Bronchial epithelial cell (primary cell): ENCODE results near the gene MAPK8IP1. TPM values are rescaled to one million over a fixed set of nuclear protein-coding genes. Genes with fewer than 3 reads are reported as not detected.

Experiments
- DNase-seq: peaks from one replicate; pipeline ENCODE4 v3.0.0-alpha.2; 2010; ENCODE audit warnings: low read depth
- FAIRE-seq: peaks from 2 replicates; lab custom pipeline; 2011; peaks lifted over from hg19 to GRCh38; lab: Jason Lieb, UNC
- H3K27me3 ChIP-seq: 2 replicates; pipeline ENCODE4 v1.5.1; 2011; ENCODE audit warnings: low read length; ENCODE audit not compliant: control insufficient read depth, insufficient read depth
- H3K36me3 ChIP-seq: 2 replicates; pipeline ENCODE4 v1.5.1; 2011; ENCODE audit warnings: low read length; ENCODE audit not compliant: control insufficient read depth, insufficient read depth
- H3K4me3 ChIP-seq: 2 replicates; pipeline ENCODE4 v1.5.1; 2011; ENCODE audit warnings: mild to moderate bottlenecking, low read depth, low read length, control low read depth
- total RNA-seq: library from RNA; depleted of rRNA; stranded (reverse); fragments of >200 nt; gene quantifications from 2 replicates; pipeline ENCODE4 v1.2.1, GENCODE V29; 2014
- TF ChIP-seq, protein P1 (sequence below): IDR thresholded peaks from 2 replicates; pipeline ENCODE4 v1.5.1; 2011; ENCODE audit warnings: mild to moderate bottlenecking, moderate library complexity, low read length, control low read depth, inconsistent platforms; ENCODE audit not compliant: insufficient read depth, severe bottlenecking

MAPK8IP1 gene
- total RNA-seq, 1 donor from 2014 or later: 0.26 TPM

DNA sequence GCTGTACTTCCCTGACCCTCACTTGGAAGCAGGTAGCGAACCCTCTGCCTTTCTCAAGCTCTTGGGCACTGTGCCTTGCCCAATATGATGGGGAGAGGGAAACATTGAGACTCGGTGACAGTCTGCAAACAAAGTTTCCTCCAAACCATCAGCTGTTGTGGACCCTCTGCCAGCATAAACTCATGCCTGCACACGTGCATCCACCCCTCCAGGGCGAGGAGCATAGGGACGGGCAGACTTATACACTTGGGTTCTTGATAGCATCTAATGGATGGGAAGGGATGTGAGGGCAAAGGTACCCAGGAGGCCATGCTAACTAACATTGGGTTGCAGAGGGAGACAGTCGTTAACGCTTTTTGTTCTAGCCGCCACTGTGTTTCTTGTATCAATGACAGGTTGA, 8.2 kb upstream of the MAPK8IP1 start:
- TF ChIP-seq, protein P1, sequence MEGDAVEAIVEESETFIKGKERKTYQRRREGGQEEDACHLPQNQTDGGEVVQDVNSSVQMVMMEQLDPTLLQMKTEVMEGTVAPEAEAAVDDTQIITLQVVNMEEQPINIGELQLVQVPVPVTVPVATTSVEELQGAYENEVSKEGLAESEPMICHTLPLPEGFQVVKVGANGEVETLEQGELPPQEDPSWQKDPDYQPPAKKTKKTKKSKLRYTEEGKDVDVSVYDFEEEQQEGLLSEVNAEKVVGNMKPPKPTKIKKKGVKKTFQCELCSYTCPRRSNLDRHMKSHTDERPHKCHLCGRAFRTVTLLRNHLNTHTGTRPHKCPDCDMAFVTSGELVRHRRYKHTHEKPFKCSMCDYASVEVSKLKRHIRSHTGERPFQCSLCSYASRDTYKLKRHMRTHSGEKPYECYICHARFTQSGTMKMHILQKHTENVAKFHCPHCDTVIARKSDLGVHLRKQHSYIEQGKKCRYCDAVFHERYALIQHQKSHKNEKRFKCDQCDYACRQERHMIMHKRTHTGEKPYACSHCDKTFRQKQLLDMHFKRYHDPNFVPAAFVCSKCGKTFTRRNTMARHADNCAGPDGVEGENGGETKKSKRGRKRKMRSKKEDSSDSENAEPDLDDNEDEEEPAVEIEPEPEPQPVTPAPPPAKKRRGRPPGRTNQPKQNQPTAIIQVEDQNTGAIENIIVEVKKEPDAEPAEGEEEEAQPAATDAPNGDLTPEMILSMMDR: no peak
- FAIRE-seq: no peak
- Histone ChIP-seq H3K36me3 (peaks cover 6% of the 10 kb centered on the region), H3K27me3 (no peaks in the 10 kb centered on the region), H3K4me3 (no peak overlapping the region)
- no peak for DNase-seq

DNA sequence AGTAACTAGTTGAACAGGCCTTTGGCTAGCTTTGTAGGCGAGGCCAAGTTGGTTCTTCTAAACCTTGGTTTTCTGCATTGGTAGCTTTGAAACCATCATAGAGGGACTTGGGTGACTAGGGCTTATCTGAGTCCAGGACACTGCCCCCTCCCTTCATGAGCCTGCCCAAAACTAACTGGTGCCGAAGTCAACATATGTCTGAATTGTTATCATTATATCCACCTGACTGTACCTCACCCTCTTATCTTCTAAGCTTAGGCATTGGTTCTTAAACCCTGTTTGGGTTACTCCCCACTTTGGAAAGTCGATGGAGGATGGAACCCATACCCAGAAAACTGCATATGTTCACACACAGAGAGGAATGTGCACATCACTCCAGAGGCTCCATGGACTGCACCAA, 7.6 kb upstream of the MAPK8IP1 start:
- no peaks in the 10 kb centered on the region for H3K27me3 ChIP-seq
- FAIRE-seq (no peak), DNase-seq (no peak)
- TF ChIP-seq, protein P1: no peak
- H3K4me3 ChIP-seq: no peak overlapping the region
- peaks cover 6% of the 10 kb centered on the region for H3K36me3 ChIP-seq

DNA sequence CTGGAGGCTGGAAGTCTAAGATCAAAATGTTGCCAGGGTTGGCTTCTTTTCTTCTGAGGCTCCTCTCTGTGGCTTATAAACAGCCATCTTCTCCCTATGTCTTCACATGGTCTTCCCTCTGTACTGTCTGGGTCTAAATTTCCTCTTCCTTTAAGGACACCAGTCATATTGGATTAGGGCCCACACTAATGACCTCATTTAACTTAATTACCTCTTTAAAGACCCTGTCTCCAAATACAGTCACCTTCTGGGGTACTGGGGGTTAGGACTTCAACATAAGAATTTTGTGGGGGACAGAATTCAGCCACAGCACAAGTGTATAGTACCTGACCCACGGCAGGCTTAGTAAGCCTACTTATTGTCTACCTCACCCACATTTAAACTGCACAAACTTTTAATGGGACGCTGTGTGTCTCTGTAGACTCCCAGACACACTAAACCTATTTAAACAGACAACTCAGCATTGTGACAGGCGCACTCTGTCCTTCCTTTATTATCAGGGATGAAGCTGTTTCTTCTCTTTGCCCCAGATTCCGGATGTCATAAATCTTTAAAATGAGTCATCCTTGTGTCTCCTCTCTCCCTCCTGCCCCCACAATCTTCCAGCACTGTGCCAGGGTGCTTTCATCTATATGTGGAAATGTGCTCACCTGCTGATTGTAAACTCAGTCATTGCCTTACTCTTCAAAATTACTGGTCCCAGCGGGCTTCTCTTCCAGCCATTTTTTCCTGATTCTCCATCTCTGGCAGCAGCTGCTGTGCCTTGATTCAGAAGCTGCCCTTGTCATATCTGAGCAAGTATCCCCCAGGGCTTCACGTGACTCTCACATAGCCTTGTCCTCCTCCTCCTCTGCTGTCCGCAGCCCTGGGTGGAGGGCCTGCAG, 5.4 kb upstream of the MAPK8IP1 start:
- H3K27me3 ChIP-seq: no peaks in the 10 kb centered on the region
- H3K4me3 ChIP-seq: no peak overlapping the region
- no peak for DNase-seq
- TF ChIP-seq, protein P1: no peak
- H3K36me3 ChIP-seq: peaks cover 3% of the 10 kb centered on the region
- no peak for FAIRE-seq

- H3K36me3 ChIP-seq: peaks cover 3% of the 10 kb centered on the region
- TF ChIP-seq, protein P1: no peak
- no peak for FAIRE-seq
- H3K4me3 ChIP-seq: no peak overlapping the region
- no peaks in the 10 kb centered on the region for H3K27me3 ChIP-seq
- DNase-seq: no peak
These were observed 4.5 kb upstream of the MAPK8IP1 start for GRCh38 chr11:45880772-45881570.

GRCh38 chr11:45881708-45882368, 3.6 kb upstream of the MAPK8IP1 start:
- Histone ChIP-seq H3K27me3 (no peaks in the 10 kb centered on the region), H3K4me3 (no peak overlapping the region), H3K36me3 (peaks cover 3% of the 10 kb centered on the region)
- no peak for DNase-seq
- TF ChIP-seq, protein P1: no peak
- no peak for FAIRE-seq
